K562 (cell line): ENCODE measurements around the gene MRPL58. TPM values are rescaled to one million over a fixed set of nuclear protein-coding genes. Genes with fewer than 3 reads are reported as not detected.

ENCODE experiments used
- BRD4 ChIP-seq: fragments of 200-600 bp; sonication (generic); IDR thresholded peaks from 2 replicates; pipeline ENCODE4 v1.6.1; 2017; ENCODE audit warnings: inconsistent platforms
- CREB3L1 ChIP-seq: fragments of 450-650 bp; IDR thresholded peaks from 2 replicates; pipeline ENCODE4 v1.6.1; 2014; ENCODE audit warnings: low read depth, mild to moderate bottlenecking, moderate library complexity, borderline replicate concordance
- GTF2F1 ChIP-seq: IDR thresholded peaks from 2 replicates; pipeline ENCODE4 v1.6.1; 2011; ENCODE audit warnings: low read depth, low read length, improper control_type of control experiment
- HDAC6 ChIP-seq: IDR thresholded peaks from 2 replicates; pipeline ENCODE4 v1.6.1; 2012; ENCODE audit warnings: low read depth, mild to moderate bottlenecking, control low read depth, inconsistent platforms, low read length, moderate library complexity
- HLTF ChIP-seq: fragments of 450-650 bp; IDR thresholded peaks from 2 replicates; pipeline ENCODE4 v1.6.1; 2016
- HMGXB4 ChIP-seq: sonication (generic); formaldehyde crosslinking; IDR thresholded peaks from 2 replicates; pipeline ENCODE4 v1.8.1; 2023; ENCODE audit warnings: mild to moderate bottlenecking, missing genetic modification reagents
- NFXL1 ChIP-seq: fragments of 450-650 bp; formaldehyde crosslinking; IDR thresholded peaks from 2 replicates; pipeline ENCODE4 v1.4.0; 2021; ENCODE audit warnings: mild to moderate bottlenecking
- RBFOX2 ChIP-seq: fragments of 200-400 bp; formaldehyde crosslinking; IDR thresholded peaks from 2 replicates; pipeline ENCODE4 v1.6.1; 2017; ENCODE audit warnings: low read depth, mild to moderate bottlenecking, low read length, moderate library complexity
- REST ChIP-seq, 2 experiments: fragments of 450-650 bp; formaldehyde crosslinking in 1 of 2; IDR thresholded peaks; 2 replicates each; pipeline versions ENCODE4 v1.4.0 to v1.6.1; 2014 to 2020; ENCODE audit warnings: mild to moderate bottlenecking in 2 of 2, borderline replicate concordance in 1 of 2, low read depth in 1 of 2
- RHOXF2B ChIP-seq: fragments of 250-450 bp; sonication (Bioruptor Pico); conservative IDR thresholded peaks from 2 replicates; pipeline ENCODE4 v1.5.1; 2021
- SMC3 ChIP-seq: conservative IDR thresholded peaks from 2 replicates; pipeline ENCODE4 v1.6.1; 2011; ENCODE audit warnings: low read depth, low read length, improper control_type of control experiment; ENCODE audit not compliant: insufficient read depth
- SP2 ChIP-seq: IDR thresholded peaks from 2 replicates; pipeline ENCODE4 v1.6.1; 2011; ENCODE audit warnings: mild to moderate bottlenecking, low read depth, low read length, moderate library complexity; ENCODE audit not compliant: poor library complexity, severe bottlenecking; ENCODE audit errors: extremely low read depth
- TAF9B ChIP-seq: fragments of 450-650 bp; IDR thresholded peaks from 2 replicates; pipeline ENCODE4 v1.6.1; 2018; ENCODE audit warnings: mild to moderate bottlenecking; ENCODE audit not compliant: partially characterized antibody
- ZBTB1 ChIP-seq: sonication (generic); formaldehyde crosslinking; IDR thresholded peaks from 2 replicates; pipeline ENCODE4 v1.8.1; 2023; ENCODE audit warnings: missing genetic modification reagents, low read depth, mild to moderate bottlenecking, borderline replicate concordance
- ZNF133 ChIP-seq: fragments of 250-450 bp; sonication (Bioruptor Pico); IDR thresholded peaks from 2 replicates; pipeline ENCODE4 v1.4.0; 2020; ENCODE audit warnings: mild to moderate bottlenecking
- ZNF24 ChIP-seq: fragments of 450-650 bp; IDR thresholded peaks from 2 replicates; pipeline ENCODE4 v1.6.1; 2016
- ZNF324 ChIP-seq: fragments of 250-450 bp; sonication (Bioruptor Pico); IDR thresholded peaks from 2 replicates; pipeline ENCODE4 v1.4.0; 2020; ENCODE audit warnings: mild to moderate bottlenecking
- polyA plus RNA-seq, 8 experiments: library from polyadenylated mRNA; depleted of rRNA in 4 of 8; stranded (reverse) in 5 of 8; unstranded in 3 of 8; fragments of >200 nt; fragmentation: Nextera tagmentation in 2 of 8; fragmentation: Illumina TruSeq in 1 of 8; extraction: Ambion mirVana in 2 of 8; extraction: Trizol in 1 of 8; gene quantifications; 2 replicates each; pipeline versions ENCODE4 v1.2.1 to v1.2.3, GENCODE V29; 2011 to 2014; ENCODE audit warnings: inconsistent platforms in 1 of 8, missing spikeins in 1 of 8
- total RNA-seq, 7 experiments: library from RNA; depleted of rRNA in 6 of 7; stranded (reverse); fragments of >200 nt in 6 of 7; fragmentation: Illumina TruSeq in 2 of 7; extraction: Trizol in 2 of 7; gene quantifications; 2 replicates each; pipeline versions ENCODE4 v1.2.1 to v1.2.3, GENCODE V29; 2011 to 2021; ENCODE audit warnings: low replicate concordance in 1 of 7

MRPL58 gene
- total and polyA plus RNA-seq, 9 of the 15 experiments (the other 6 are each of a cell fraction or from before 2014, with no cell fraction given) = 30.8 to 107 (median 72.4) TPM

GRCh38 chr17:75034236-75034908, 21.9 kb downstream of the MRPL58 start (continued):
- TF ChIP-seq ZNF24 (peak; percentile 76; the same call in 1 of the 2 replicates), RBFOX2 (peak; percentile 83), ZNF133 (CRISPR knock-in tag) (peak; percentile 73; the same call in 1 of the 2 replicates), TAF9B (no peak), BRD4 (peak; percentile 57), HDAC6 (0 out of 2 replicates have a peak, but pooled peaks have one; percentile 90), NFXL1 (CRISPR knock-in tag) (0 out of 2 replicates have a peak, but pooled peaks have one; percentile 15), REST (IDR thresholded peaks at IDR 0.05; ENCODE audit: borderline replicate concordance) (peak; percentile 9; the same call in 1 of the 2 replicates), REST (CRISPR knock-in tag; IDR thresholded peaks at IDR 0.05; ENCODE audit: low read depth) (no peak), CREB3L1 (no peak), GTF2F1 (0 out of 2 replicates have a peak, but pooled peaks have one; percentile 41), HLTF (peak; percentile 77; the same call in 1 of the 2 replicates), ZBTB1 (0 out of 2 replicates have a peak, but pooled peaks have one; percentile 8), SP2 (no peak), ZNF324 (CRISPR knock-in tag) (no peak), RHOXF2B (CRISPR knock-in tag) (no peak), HMGXB4 (CRISPR knock-in tag) (peak; percentile 96), SMC3 (0 out of 2 replicates have a peak, but pooled peaks have one; percentile 25)
